Liver (tissue), 9 donors: Measurements from ENCODE around the gene PF4V1. TPM values are rescaled to one million over a fixed set of nuclear protein-coding genes. Genes with fewer than 3 reads are reported as not detected.

Experiments used
- DNase-seq: peaks from one replicate; pipeline ENCODE4 v3.0.0-alpha.2; 2017; ENCODE audit warnings: low spot score
- H3K27ac ChIP-seq, 2 donors: one replicate each; pipeline ENCODE4 v1.7.0; 2013; ENCODE audit warnings: inconsistent platforms in 2 of 2, low read length in 2 of 2, control low read depth in 1 of 2, low read depth in 1 of 2, mild to moderate bottlenecking in 1 of 2
- H3K27me3 ChIP-seq, 4 donors: one replicate each; pipeline versions ENCODE4 v1.6.1 to v1.7.0; 2013; ENCODE audit warnings: low read length in 3 of 4, inconsistent platforms in 1 of 4, mild to moderate bottlenecking in 1 of 4, moderate library complexity in 1 of 4; ENCODE audit not compliant: control insufficient read depth in 4 of 4, insufficient read depth in 4 of 4
- H3K36me3 ChIP-seq, 4 donors: one replicate each; pipeline versions ENCODE4 v1.6.1 to v1.7.0; 2013; ENCODE audit warnings: low read length in 3 of 4, mild to moderate bottlenecking in 3 of 4, low read depth in 1 of 4, moderate library complexity in 1 of 4; ENCODE audit not compliant: control insufficient read depth in 4 of 4, insufficient read depth in 3 of 4
- H3K4me1 ChIP-seq, 4 donors: one replicate each; pipeline versions ENCODE4 v1.6.1 to v1.7.0; 2013; ENCODE audit warnings: low read length in 3 of 4, mild to moderate bottlenecking in 3 of 4, moderate library complexity in 1 of 4; ENCODE audit not compliant: control insufficient read depth in 4 of 4, insufficient read depth in 4 of 4
- H3K4me3 ChIP-seq, 3 donors: one replicate each; pipeline versions ENCODE4 v1.6.1 to v1.7.0; 2013; ENCODE audit warnings: low read length in 3 of 3, control low read depth in 1 of 3, low read depth in 1 of 3, mild to moderate bottlenecking in 1 of 3
- H3K9ac ChIP-seq, 2 donors: one replicate each; pipeline ENCODE4 v1.7.0; 2013; ENCODE audit warnings: low read length in 2 of 2, mild to moderate bottlenecking in 2 of 2, moderate library complexity in 2 of 2, control low read depth in 1 of 2, low read depth in 1 of 2
- H3K9me3 ChIP-seq, 4 donors: one replicate each; pipeline versions ENCODE4 v1.6.1 to v1.7.0; 2013; ENCODE audit warnings: low read length in 3 of 4; ENCODE audit not compliant: control insufficient read depth in 4 of 4
- ATF3 ChIP-seq: IDR thresholded peaks from 2 replicates; pipeline ENCODE4 v1.6.1; 2016; ENCODE audit warnings: antibody characterized with exemption
- CTCF ChIP-seq: fragments of 150-350 bp; IDR thresholded peaks from 2 replicates; pipeline ENCODE4 v1.5.1; 2017; ENCODE audit warnings: improper control_type of control experiment, low read depth, low read length; ENCODE audit not compliant: missing input control
- EGR1 ChIP-seq, 2 donors: IDR thresholded peaks; 2 replicates each; pipeline ENCODE4 v1.6.1; 2016 to 2018; ENCODE audit warnings: antibody characterized with exemption in 2 of 2, low read depth in 2 of 2
- FOXA1 ChIP-seq: IDR thresholded peaks from 2 replicates; pipeline ENCODE4 v1.6.1; 2016; ENCODE audit warnings: antibody characterized with exemption
- FOXA2 ChIP-seq: IDR thresholded peaks from 2 replicates; pipeline ENCODE4 v1.6.1; 2016; ENCODE audit warnings: antibody characterized with exemption
- GABPA ChIP-seq, 2 donors: IDR thresholded peaks in 1 of 2; conservative IDR thresholded peaks in 1 of 2; 2 replicates each; pipeline ENCODE4 v1.6.1; 2016; ENCODE audit warnings: antibody characterized with exemption in 2 of 2, mild to moderate bottlenecking in 1 of 2, moderate library complexity in 1 of 2
- RAD21 ChIP-seq, 2 donors: IDR thresholded peaks; 2 replicates each; pipeline ENCODE4 v1.6.1; 2016; ENCODE audit warnings: antibody characterized with exemption in 2 of 2, mild to moderate bottlenecking in 2 of 2
- RXRA ChIP-seq, 2 donors: IDR thresholded peaks; 2 replicates each; pipeline ENCODE4 v1.6.1; 2017 to 2018; ENCODE audit warnings: antibody characterized with exemption in 2 of 2, mild to moderate bottlenecking in 1 of 2
- YY1 ChIP-seq: IDR thresholded peaks from 2 replicates; pipeline ENCODE4 v1.6.1; 2016; ENCODE audit warnings: antibody characterized with exemption, mild to moderate bottlenecking
- WGBS: extraction: QIAGEN DNeasy Blood & Tissue Kit; methylation state at CpG from one replicate; pipeline ENCODE4 v1.1.7; 2013; 5-methylcytosine and 5-hydroxymethylcytosine counted together
- polyA plus RNA-seq, 2 donors: library from polyadenylated mRNA; stranded (reverse) in 1 of 2; unstranded in 1 of 2; fragments of 200-250 nt in 1 of 2; fragments of >200 nt in 1 of 2; fragmentation: Nextera tagmentation in 1 of 2; extraction: Ambion mirVana in 1 of 2; gene quantifications; one replicate each; pipeline versions ENCODE4 v1.2.1 to v1.2.3, GENCODE V29; 2013 to 2015
- total RNA-seq, 2 donors: library from RNA; depleted of rRNA; stranded (reverse); fragments of >200 nt; gene quantifications; one replicate each; pipeline ENCODE4 v1.2.3, GENCODE V29; 2014
- donor health status: healthy.
- donor health status: healthy.
- donor health status: healthy.
- donor health status: healthy.
- donor health status: healthy.

Gene PF4V1
- total and polyA plus RNA-seq, 4 donors = 0.16 to 3.4 (median 0.74) TPM; not detected in 1

DNA sequence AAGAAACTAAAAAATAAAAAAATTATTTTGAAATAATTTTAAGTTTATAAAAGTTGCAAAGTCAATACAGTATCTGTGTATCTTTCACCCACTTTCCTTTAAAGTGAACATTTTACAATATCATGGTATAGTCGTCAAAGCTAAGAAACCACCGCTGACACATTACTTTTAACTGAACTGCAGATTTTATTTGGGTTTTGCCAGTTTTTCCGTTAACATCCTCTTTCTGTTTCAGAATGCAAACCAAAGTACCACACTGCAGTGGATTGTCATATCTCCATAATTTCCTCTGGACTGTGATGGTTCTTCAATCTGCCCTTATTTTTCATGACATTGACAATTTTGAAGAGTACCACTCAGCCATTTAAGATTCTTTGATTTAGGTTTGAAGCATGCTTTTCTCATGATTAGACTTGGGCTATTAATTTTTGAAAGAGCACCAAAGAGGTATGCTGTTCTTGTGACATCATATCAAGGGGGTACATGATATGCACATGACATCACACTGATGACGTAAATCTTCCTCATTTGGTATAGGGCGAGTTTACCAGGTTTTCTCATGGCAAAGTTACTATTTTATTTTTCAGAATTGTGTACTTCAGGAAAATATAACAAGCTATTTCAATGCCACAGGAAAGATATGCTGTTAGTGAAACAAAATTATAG, 12.5 kb downstream of the PF4V1 start:
- Histone ChIP-seq H3K4me3 (no peak overlapping the region), H3K9ac (no peak overlapping the region), H3K36me3 (no peaks in the 10 kb centered on the region), H3K27me3 (peaks cover 0 to 4% (median 0%) of the 10 kb centered on the region in 4 donors), H3K4me1 (peaks cover 0 to 13% (median 4%) of the 10 kb centered on the region in 4 donors), H3K9me3 (no peaks in the 10 kb centered on the region), H3K27ac (no peak overlapping the region)
- 78% methylated on average over 5 of the region's 5 CpGs for WGBS
- TF ChIP-seq GABPA (IDR thresholded peaks at IDR 0.05 in 1 of 2, conservative IDR thresholded peaks at IDR 0.05 in 1 of 2) (no peak), CTCF (no peak), ATF3 (no peak), YY1 (no peak), EGR1 (IDR thresholded peaks at IDR 0.05; ENCODE audit: low read depth in 2 of 2) (no peak), FOXA2 (no peak)
- DNase-seq = no peak

- no peak for TF ChIP-seq ATF3
- no peak for TF ChIP-seq CTCF
- TF ChIP-seq RXRA (IDR thresholded peaks at IDR 0.05) = no peak
These were observed 13.2 kb downstream of the PF4V1 start for GRCh38 chr4:73866246-73866645.

GRCh38 chr4:73867783-73868182, 14.7 kb downstream of the PF4V1 start:
- Histone ChIP-seq H3K9ac (no peak overlapping the region), H3K27ac (no peak overlapping the region), H3K9me3 (no peaks in the 10 kb centered on the region), H3K36me3 (no peaks in the 10 kb centered on the region), H3K27me3 (peaks cover 0 to 4% (median 0%) of the 10 kb centered on the region in 4 donors), H3K4me3 (no peak overlapping the region), H3K4me1 (peaks cover 0 to 13% (median 4%) of the 10 kb centered on the region in 4 donors)
- DNase-seq = no peak
- no peak for TF ChIP-seq FOXA1
- TF ChIP-seq CTCF = peak; percentile 4
- no peak for TF ChIP-seq GABPA (IDR thresholded peaks at IDR 0.05 in 1 of 2, conservative IDR thresholded peaks at IDR 0.05 in 1 of 2)
- peak; percentile 37 to 39 for TF ChIP-seq RAD21 (IDR thresholded peaks at IDR 0.05)
- WGBS = 62% methylated on average over 3 of the region's 3 CpGs

More at GRCh38 chr4:73866246-73866645, 13.2 kb downstream of the PF4V1 start:
- Histone ChIP-seq H3K27me3 (peaks cover 0 to 4% (median 0%) of the 10 kb centered on the region in 4 donors), H3K27ac (no peak overlapping the region), H3K36me3 (no peaks in the 10 kb centered on the region), H3K4me3 (no peak overlapping the region), H3K4me1 (peaks cover 0 to 13% (median 4%) of the 10 kb centered on the region in 4 donors), H3K9me3 (no peaks in the 10 kb centered on the region), H3K9ac (no peak overlapping the region)
- DNase-seq = no peak
- 14% methylated on average over 2 of the region's 2 CpGs for WGBS
